IPS DF 6.9 (cell line): Measurements from ENCODE around the gene ABHD2.
A peak's percentile ranks its signal among the peaks of the same experiment; 100 is the strongest.
"Not testable (repeated sequence)": the region's sequence is repeated elsewhere in the genome, so short reads cannot be mapped to it uniquely, and the experiment has no call there.

Source experiments
- DNase-seq: peaks from one replicate; pipeline ENCODE4 v3.0.0-alpha.2; 2013; ENCODE audit warnings: low read depth, low spot score
- H3K27ac ChIP-seq: one replicate; pipeline ENCODE4 v1.5.1; 2013; ENCODE audit warnings: low read length, control low read depth
- H3K27me3 ChIP-seq: 2 replicates; pipeline ENCODE4 v1.6.1; 2013; ENCODE audit warnings: mild to moderate bottlenecking, low read length; ENCODE audit not compliant: control insufficient read depth, insufficient read depth
- H3K36me3 ChIP-seq: 2 replicates; pipeline ENCODE4 v1.6.1; 2013; ENCODE audit warnings: low read length; ENCODE audit not compliant: control insufficient read depth, insufficient read depth
- H3K4me1 ChIP-seq: 2 replicates; pipeline ENCODE4 v1.6.1; 2013; ENCODE audit warnings: low read length; ENCODE audit not compliant: control insufficient read depth, insufficient read depth
- H3K4me3 ChIP-seq: 2 replicates; pipeline ENCODE4 v1.5.1; 2013; ENCODE audit warnings: mild to moderate bottlenecking, low read length
- H3K9me3 ChIP-seq: 2 replicates; pipeline ENCODE4 v1.6.1; 2013; ENCODE audit warnings: low read length, inconsistent platforms; ENCODE audit not compliant: control insufficient read depth, insufficient read depth
- WGBS: extraction: QIAGEN DNeasy Blood & Tissue Kit; methylation state at CpG from one replicate; pipeline ENCODE4 v1.1.7; 2013; ENCODE audit warnings: mixed read lengths, missing lambda C conversion rate; ENCODE audit not compliant: insufficient read length, insufficient coverage; 5-methylcytosine and 5-hydroxymethylcytosine counted together

Gene ABHD2

GRCh38 chr15:89226359-89227221, 138.3 kb downstream of the ABHD2 start:
- no peaks in the 10 kb centered on the region for H3K27me3 ChIP-seq
- H3K9me3 ChIP-seq, result no peaks in the 10 kb centered on the region
- H3K27ac ChIP-seq, result no peak overlapping the region
- H3K36me3 ChIP-seq, result no peaks in the 10 kb centered on the region
- H3K4me1 ChIP-seq, result 0 out of 2 replicates have a peak, but pooled peaks cover 2% of the 10 kb centered on the region
- no peak overlapping the region for H3K4me3 ChIP-seq
- no peak for DNase-seq
- no CpG with 5 or more reads among the region's 14 CpGs for WGBS

GRCh38 chr15:89227425-89227824, 139.2 kb downstream of the ABHD2 start:
- Histone ChIP-seq H3K9me3 (no peaks in the 10 kb centered on the region), H3K4me3 (no peak overlapping the region), H3K4me1 (no peaks in the 10 kb centered on the region), H3K27me3 (no peaks in the 10 kb centered on the region), H3K36me3 (no peaks in the 10 kb centered on the region), H3K27ac (no peak overlapping the region)
- WGBS, result 100% methylated on average over 1 of the region's 7 CpGs
- no peak for DNase-seq

DNA sequence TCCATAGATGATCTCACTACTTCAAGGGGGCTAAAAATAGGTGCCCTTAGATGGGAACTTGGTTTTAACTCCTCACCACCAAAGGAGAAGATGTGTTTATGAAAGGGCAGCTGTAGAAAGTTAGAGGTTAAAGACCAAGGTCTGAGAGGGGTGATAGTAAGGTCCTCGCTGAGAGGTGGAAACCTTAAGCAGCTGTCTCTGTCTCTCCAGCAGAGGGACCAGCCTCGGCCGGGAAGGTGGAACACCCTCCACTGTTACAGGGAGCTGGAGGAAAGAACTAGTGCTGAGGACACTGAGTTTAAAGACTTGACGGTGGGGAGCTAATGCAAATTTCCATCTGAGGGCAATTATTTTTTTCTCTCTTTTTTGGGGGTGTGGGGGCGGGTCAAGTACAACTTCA, 142.0 kb downstream of the ABHD2 start:
- no peak for DNase-seq
- Histone ChIP-seq H3K9me3 (no peaks in the 10 kb centered on the region), H3K4me3 (no peak overlapping the region), H3K27me3 (no peaks in the 10 kb centered on the region), H3K36me3 (no peaks in the 10 kb centered on the region), H3K27ac (no peak overlapping the region), H3K4me1 (no peaks in the 10 kb centered on the region)
- no CpG with 5 or more reads among the region's 5 CpGs for WGBS

GRCh38 chr15:89231832-89232231, 143.6 kb downstream of the ABHD2 start:
- Histone ChIP-seq H3K9me3 (no peaks in the 10 kb centered on the region), H3K4me3 (no peak overlapping the region), H3K36me3 (no peaks in the 10 kb centered on the region), H3K4me1 (no peaks in the 10 kb centered on the region), H3K27me3 (no peaks in the 10 kb centered on the region), H3K27ac (no peak overlapping the region)
- DNase-seq, result no peak

DNA sequence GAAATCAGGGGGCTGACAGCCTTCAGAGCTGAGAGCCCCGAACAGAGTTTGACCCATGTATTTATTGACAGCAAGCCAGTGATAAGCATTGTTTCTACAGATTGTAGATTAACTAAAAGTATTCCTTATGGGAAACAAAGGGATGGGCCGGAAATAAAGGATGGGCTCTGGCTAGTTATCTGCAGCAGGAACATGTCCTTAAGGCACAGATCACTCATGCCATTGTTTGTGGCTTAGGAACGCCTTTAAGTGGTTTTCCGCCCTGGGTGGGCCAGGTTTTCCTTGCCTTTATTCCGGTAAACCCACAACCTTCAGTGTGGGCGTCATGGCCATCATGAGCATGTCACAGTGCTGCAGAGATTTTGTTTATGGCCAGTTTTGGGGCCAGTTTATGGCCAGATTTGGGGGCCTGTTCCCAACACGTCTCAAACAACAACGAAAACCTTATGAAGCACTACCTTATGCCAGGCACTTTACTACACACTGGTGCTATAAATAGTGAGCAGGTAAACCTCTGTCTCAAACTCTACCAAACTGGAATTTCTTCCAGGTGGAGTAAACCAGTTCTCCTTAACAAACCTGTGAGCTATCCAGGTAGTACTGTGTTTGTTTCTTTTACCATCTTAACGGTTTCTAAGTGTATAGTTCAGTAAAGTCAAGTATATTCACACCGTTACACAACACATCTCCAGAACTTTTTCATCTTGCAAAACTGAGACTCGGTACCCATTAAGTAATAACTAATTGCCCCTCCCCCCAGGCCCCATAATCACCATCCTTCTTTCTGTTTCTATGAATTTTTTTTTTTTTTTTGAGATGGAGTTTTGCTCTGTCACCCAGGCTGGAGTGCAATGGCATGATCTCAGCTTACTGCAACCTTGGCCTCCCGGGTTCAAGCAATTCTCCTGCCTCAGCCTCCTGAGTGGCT, 151.9 kb downstream of the ABHD2 start:
- not testable (repeated sequence) for H3K27me3 ChIP-seq, H3K27ac ChIP-seq, DNase-seq, H3K4me1 ChIP-seq, H3K36me3 ChIP-seq, H3K4me3 ChIP-seq, H3K9me3 ChIP-seq
- no CpG with 5 or more reads among the region's 12 CpGs for WGBS

GRCh38 chr15:89243046-89243690, 154.9 kb downstream of the ABHD2 start:
- H3K27me3 ChIP-seq, result no peaks in the 10 kb centered on the region
- WGBS, result no CpG with 5 or more reads among the region's 20 CpGs
- H3K9me3 ChIP-seq, result no peaks in the 10 kb centered on the region
- DNase-seq, result no peak
- H3K4me1 ChIP-seq, result peaks cover 4% of the 10 kb centered on the region; the same call in 1 of the 2 replicates
- peak overlapping the region; percentile 83; the same call in 1 of the 2 replicates for H3K4me3 ChIP-seq
- H3K27ac ChIP-seq, result no peak overlapping the region
- no peaks in the 10 kb centered on the region; the same call in 1 of the 2 replicates for H3K36me3 ChIP-seq

GRCh38 chr15:89243691-89244573, 155.7 kb downstream of the ABHD2 start, which contains the start of gene FANCI:
Gene FANCI (plus strand): TSS chr15:89243979. CDS start chr15:89247648, 3,669 bp downstream.
- Histone ChIP-seq H3K27me3 (no peaks in the 10 kb centered on the region), H3K27ac (no peak within 1 kb of the TSS), H3K9me3 (no peaks in the 10 kb centered on the region), H3K4me3 (peak within 1 kb of the TSS; percentile 83), H3K4me1 (peaks cover 4% of the 10 kb centered on the region; the same call in 1 of the 2 replicates), H3K36me3 (no peaks in the 10 kb centered on the region; the same call in 1 of the 2 replicates)
- peak; percentile 90 for DNase-seq
- no CpG with 5 or more reads among the region's 69 CpGs for WGBS

DNA sequence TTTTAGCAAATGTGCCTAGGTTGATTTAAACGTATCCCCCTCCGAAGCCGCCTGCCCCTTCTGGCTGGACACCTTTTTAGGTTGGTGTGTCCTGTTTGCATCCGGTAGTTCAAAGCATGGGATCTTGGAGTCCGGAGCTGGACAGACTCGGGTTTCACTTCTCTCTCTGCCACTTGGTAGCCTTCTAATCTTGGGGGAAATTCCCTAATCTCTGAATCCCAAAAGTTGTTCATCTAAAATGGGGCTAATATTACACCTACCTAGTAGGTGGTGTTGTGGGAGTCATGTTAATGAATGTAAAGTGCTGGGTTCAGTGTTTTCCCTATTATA, 156.3 kb downstream of the ABHD2 start:
- DNase-seq, result no peak
- Histone ChIP-seq H3K4me1 (peaks cover 4% of the 10 kb centered on the region; the same call in 1 of the 2 replicates), H3K36me3 (peaks cover 3% of the 10 kb centered on the region; the same call in 1 of the 2 replicates), H3K9me3 (no peaks in the 10 kb centered on the region), H3K4me3 (peak overlapping the region; percentile 83; the same call in 1 of the 2 replicates), H3K27ac (no peak overlapping the region), H3K27me3 (no peaks in the 10 kb centered on the region)
- no CpG with 5 or more reads among the region's 6 CpGs for WGBS

DNA sequence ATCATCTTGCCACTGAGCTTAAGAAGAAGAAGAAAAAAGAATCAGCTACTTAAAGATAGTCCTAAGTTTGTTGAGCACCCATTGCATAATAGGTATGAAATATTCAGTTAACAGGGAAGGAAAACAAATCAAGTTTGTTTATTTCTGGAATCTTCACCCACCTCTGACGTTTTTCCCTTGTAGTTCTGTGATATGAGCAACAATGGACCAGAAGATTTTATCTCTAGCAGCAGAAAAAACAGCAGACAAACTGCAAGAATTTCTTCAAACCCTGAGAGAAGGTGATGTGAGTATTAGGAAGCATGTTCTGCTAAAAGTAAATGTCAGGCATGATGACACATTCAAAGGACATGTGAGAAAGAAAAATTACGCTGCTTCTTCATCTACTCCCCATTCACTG, 159.2 kb downstream of the ABHD2 start:
- no CpG with 5 or more reads among the region's 2 CpGs for WGBS
- Histone ChIP-seq H3K27me3 (no peaks in the 10 kb centered on the region), H3K4me3 (no peak overlapping the region), H3K36me3 (peaks cover 3% of the 10 kb centered on the region; the same call in 1 of the 2 replicates), H3K4me1 (peaks cover 4% of the 10 kb centered on the region; the same call in 1 of the 2 replicates), H3K27ac (no peak overlapping the region), H3K9me3 (no peaks in the 10 kb centered on the region)
- no peak for DNase-seq
